ENCODE data around the gene WDCP. TPM values are rescaled to one million over a fixed set of nuclear protein-coding genes. Genes with fewer than 3 reads are reported as not detected.

The WDCP gene
- total RNA-seq, 3 donors from 2014 or later (not counting 1 experiment from before 2014, with no cell fraction given): 2.4 to 11.8 (median 11.2) TPM

- no peak for TF ChIP-seq CTCF (IDR thresholded peaks at IDR 0.05)
- Histone ChIP-seq H3K9me3 (ENCODE audit: control insufficient read depth, insufficient read depth, low read length) (no peaks in the 10 kb centered on the region), H3K4me3 (ENCODE audit: low read length) (no peak overlapping the region), H3K27ac (ENCODE audit: low read length) (no peak overlapping the region), H3K36me3 (ENCODE audit: control insufficient read depth, insufficient read depth, low read length) (no peaks in the 10 kb centered on the region), H3K4me1 (ENCODE audit: control insufficient read depth, insufficient read depth, low read length) (peaks cover 21% of the 10 kb centered on the region), H3K27me3 (ENCODE audit: control insufficient read depth, insufficient read depth, low read length) (peaks cover 19% of the 10 kb centered on the region)
- ATAC-seq (no peak), DNase-seq (no peak)
- H3K36me3 Mint-ChIP-seq: no peaks in the 10 kb centered on the region
- H3K27ac Mint-ChIP-seq: no peak overlapping the region
- intact Hi-C loops (cut with micrococcal nuclease): no loop called here
- H3K27me3 Mint-ChIP-seq (ENCODE audit: low read depth in 2 of 2): peaks cover 12 to 20% of the 10 kb centered on the region in 2 donors
- H3K4me3 Mint-ChIP-seq: no peak overlapping the region
- peaks cover 13 to 20% of the 10 kb centered on the region in 2 donors for H3K4me1 Mint-ChIP-seq
- H3K9me3 Mint-ChIP-seq: no peaks in the 10 kb centered on the region
Observed at GRCh38 chr2:24007693-24008092, 39.5 kb downstream of the WDCP start.

DNA sequence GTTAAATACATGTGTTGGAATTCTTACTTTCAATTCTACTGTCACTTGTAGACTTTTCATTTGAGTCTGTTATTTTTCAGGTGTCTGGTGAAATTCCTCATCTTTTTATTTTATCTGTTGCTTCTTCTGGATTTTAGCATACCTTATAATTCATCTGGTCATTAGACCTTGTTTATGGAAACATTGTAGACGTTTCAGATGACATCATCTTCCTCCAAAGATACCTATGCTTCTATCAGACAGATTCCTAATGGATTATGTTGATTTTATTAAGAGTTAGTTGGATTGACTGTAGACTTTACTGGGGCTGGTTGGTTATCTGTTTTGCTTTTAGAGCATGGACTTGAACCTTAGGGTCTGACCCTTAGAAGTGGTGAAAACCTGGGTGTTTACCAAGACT is 52.6 kb downstream of the WDCP start:
- Mint-ChIP-seq H3K27ac (no peak overlapping the region), H3K4me3 (no peak overlapping the region), H3K9me3 (no peaks in the 10 kb centered on the region), H3K36me3 (no peaks in the 10 kb centered on the region), H3K4me1 (no peaks in the 10 kb centered on the region), H3K27me3 (ENCODE audit: low read depth in 2 of 2) (no peaks in the 10 kb centered on the region)
- WGBS (ENCODE audit: insufficient coverage): no CpG with 5 or more reads among the region's 1 CpG
- intact Hi-C loops (cut with micrococcal nuclease): no loop called here
- no peaks in the 10 kb centered on the region for H3K27me3 ChIP-seq (ENCODE audit: control insufficient read depth, insufficient read depth, low read length)
- no peak for TF ChIP-seq CTCF (IDR thresholded peaks at IDR 0.05)
- no peak overlapping the region for H3K27ac ChIP-seq (ENCODE audit: low read length)
- no peaks in the 10 kb centered on the region for H3K4me1 ChIP-seq (ENCODE audit: control insufficient read depth, insufficient read depth, low read length)
- H3K9me3 ChIP-seq (ENCODE audit: control insufficient read depth, insufficient read depth, low read length): no peaks in the 10 kb centered on the region
- ATAC-seq (no peak), DNase-seq (no peak)
- no peak overlapping the region for H3K4me3 ChIP-seq (ENCODE audit: low read length)
- H3K36me3 ChIP-seq (ENCODE audit: control insufficient read depth, insufficient read depth, low read length): peaks cover under 1% of the 10 kb centered on the region

DNA sequence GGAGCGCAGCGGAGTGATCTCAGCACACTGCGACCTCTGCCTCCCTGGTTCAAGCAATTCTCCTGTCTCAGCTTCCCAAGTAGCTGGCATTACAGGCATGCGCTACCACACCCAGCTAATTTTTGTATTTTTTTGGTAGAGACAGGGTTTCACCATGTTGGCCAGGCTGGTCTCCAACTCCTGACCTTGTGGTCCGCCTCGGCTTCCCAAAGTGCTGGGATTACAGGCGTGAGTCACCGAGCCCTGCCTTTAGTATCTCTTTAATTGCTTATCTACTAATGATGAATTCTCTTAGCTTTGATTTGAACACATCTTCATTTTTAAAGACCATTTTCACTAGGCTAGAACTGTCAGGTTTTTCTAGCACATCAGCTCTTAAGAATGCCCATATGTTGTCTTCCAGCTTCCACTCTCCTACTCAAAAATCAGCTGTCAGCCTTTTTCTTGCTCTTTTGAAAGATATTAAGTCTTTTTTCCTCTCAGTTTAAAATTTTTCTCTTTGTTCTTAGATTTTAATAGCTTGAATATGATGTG is 53.4 kb downstream of the WDCP start:
- H3K4me1 Mint-ChIP-seq: no peaks in the 10 kb centered on the region
- H3K27ac Mint-ChIP-seq: no peak overlapping the region
- no peak overlapping the region for H3K27ac ChIP-seq (ENCODE audit: low read length)
- H3K27me3 Mint-ChIP-seq (ENCODE audit: low read depth in 2 of 2): no peaks in the 10 kb centered on the region
- ATAC-seq (no peak), DNase-seq (no peak)
- H3K27me3 ChIP-seq (ENCODE audit: control insufficient read depth, insufficient read depth, low read length): no peaks in the 10 kb centered on the region
- H3K9me3 Mint-ChIP-seq: no peaks in the 10 kb centered on the region
- H3K36me3 ChIP-seq (ENCODE audit: control insufficient read depth, insufficient read depth, low read length): no peaks in the 10 kb centered on the region
- H3K4me3 ChIP-seq (ENCODE audit: low read length): no peak overlapping the region
- no peaks in the 10 kb centered on the region for H3K36me3 Mint-ChIP-seq
- H3K9me3 ChIP-seq (ENCODE audit: control insufficient read depth, insufficient read depth, low read length): no peaks in the 10 kb centered on the region
- H3K4me1 ChIP-seq (ENCODE audit: control insufficient read depth, insufficient read depth, low read length): no peaks in the 10 kb centered on the region
- WGBS (ENCODE audit: insufficient coverage): 96% methylated on average over 8 of the region's 8 CpGs
- H3K4me3 Mint-ChIP-seq: no peak overlapping the region
- intact Hi-C loops (cut with micrococcal nuclease): no loop called here
- no peak for TF ChIP-seq CTCF (IDR thresholded peaks at IDR 0.05)

GRCh38 chr2:23992931-23993330 is 54.3 kb downstream of the WDCP start:
- H3K27ac ChIP-seq (ENCODE audit: low read length): no peak overlapping the region
- no peaks in the 10 kb centered on the region for H3K9me3 Mint-ChIP-seq

More at GRCh38 chr2:23992931-23993330, 54.3 kb downstream of the WDCP start:
- DNase-seq: no peak
- H3K27me3 Mint-ChIP-seq (ENCODE audit: low read depth in 2 of 2): no peaks in the 10 kb centered on the region
- WGBS (ENCODE audit: insufficient coverage): no CpG with 5 or more reads among the region's 1 CpG
- no peak for ATAC-seq
- no peaks in the 10 kb centered on the region for H3K27me3 ChIP-seq (ENCODE audit: control insufficient read depth, insufficient read depth, low read length)
- no peaks in the 10 kb centered on the region for H3K36me3 Mint-ChIP-seq
- no peaks in the 10 kb centered on the region for H3K4me1 ChIP-seq (ENCODE audit: control insufficient read depth, insufficient read depth, low read length)
- intact Hi-C loops (cut with micrococcal nuclease): no loop called here
- no peak overlapping the region for H3K27ac Mint-ChIP-seq
- H3K4me3 Mint-ChIP-seq: no peak overlapping the region
- no peak overlapping the region for H3K4me3 ChIP-seq (ENCODE audit: low read length)
- no peaks in the 10 kb centered on the region for H3K36me3 ChIP-seq (ENCODE audit: control insufficient read depth, insufficient read depth, low read length)
- no peak for TF ChIP-seq CTCF (IDR thresholded peaks at IDR 0.05)
- H3K9me3 ChIP-seq (ENCODE audit: control insufficient read depth, insufficient read depth, low read length): no peaks in the 10 kb centered on the region
- H3K4me1 Mint-ChIP-seq: no peaks in the 10 kb centered on the region

Data from natural killer cell (primary cell).